Uterus (tissue), 2 donors: ENCODE data around the gene ALDH7A1.

Experiments used
- POLR2A ChIP-seq, 2 donors: fragments of 450-650 bp; IDR thresholded peaks; one replicate each; pipeline ENCODE4 v1.6.1; 2016; ENCODE audit warnings: antibody characterized with exemption in 2 of 2, mild to moderate bottlenecking in 1 of 2, moderate library complexity in 1 of 2
- TF ChIP-seq, protein P1 (sequence below), 4 experiments: fragments of 200-600 bp in 2 of 4; fragments of 450-650 bp in 2 of 4; sonication (generic) in 2 of 4; IDR thresholded peaks; one replicate each; pipeline ENCODE4 v1.5.1; 2016 to 2019; ENCODE audit warnings: antibody characterized with exemption in 4 of 4, mild to moderate bottlenecking in 2 of 4, moderate library complexity in 1 of 4

DNA sequence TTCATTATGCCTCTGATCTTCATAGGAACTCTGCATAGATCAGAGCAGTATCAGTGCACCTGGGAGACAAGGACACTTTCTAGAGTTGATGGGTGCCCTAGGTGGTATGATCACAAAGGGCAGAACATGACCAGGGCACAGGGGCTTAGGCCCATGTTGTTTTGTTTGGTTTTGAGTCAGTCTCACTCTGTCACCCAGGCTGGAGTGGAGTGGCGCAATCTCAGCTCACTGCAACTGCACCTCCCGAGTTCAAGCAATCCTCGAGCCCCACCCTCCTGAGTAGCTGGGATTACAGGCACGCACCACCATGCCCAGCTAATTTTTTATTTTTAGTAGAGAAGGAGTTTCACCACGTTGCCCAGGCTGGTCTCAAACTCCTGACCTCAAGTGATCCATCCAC lies 17.6 kb downstream of the ALDH7A1 start:
- TF ChIP-seq, protein P1, sequence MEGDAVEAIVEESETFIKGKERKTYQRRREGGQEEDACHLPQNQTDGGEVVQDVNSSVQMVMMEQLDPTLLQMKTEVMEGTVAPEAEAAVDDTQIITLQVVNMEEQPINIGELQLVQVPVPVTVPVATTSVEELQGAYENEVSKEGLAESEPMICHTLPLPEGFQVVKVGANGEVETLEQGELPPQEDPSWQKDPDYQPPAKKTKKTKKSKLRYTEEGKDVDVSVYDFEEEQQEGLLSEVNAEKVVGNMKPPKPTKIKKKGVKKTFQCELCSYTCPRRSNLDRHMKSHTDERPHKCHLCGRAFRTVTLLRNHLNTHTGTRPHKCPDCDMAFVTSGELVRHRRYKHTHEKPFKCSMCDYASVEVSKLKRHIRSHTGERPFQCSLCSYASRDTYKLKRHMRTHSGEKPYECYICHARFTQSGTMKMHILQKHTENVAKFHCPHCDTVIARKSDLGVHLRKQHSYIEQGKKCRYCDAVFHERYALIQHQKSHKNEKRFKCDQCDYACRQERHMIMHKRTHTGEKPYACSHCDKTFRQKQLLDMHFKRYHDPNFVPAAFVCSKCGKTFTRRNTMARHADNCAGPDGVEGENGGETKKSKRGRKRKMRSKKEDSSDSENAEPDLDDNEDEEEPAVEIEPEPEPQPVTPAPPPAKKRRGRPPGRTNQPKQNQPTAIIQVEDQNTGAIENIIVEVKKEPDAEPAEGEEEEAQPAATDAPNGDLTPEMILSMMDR (IDR thresholded peaks at IDR 0.05): no peak
- TF ChIP-seq POLR2A (IDR thresholded peaks at IDR 0.05): no peak
